Measurements from ENCODE around the gene TEDC1.

DNA sequence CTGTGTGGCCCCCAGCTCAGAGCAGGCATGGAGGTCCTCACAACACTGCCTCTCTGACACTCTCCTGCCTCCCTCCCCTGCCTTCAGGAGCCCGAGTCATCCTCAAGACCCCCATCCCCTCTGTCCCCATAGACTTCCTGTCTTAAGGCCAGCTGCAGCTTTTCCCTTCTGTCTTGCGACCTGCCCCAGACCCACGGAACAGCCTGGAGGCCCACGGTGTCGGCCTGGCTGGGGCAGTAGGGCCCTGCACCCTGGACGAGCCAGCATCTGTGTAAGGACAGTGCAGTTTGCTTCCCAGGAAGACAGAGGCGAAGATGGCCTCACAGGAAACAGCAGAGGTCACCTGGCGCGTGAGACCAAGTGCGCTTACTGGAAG is 9.7 kb downstream of the TEDC1 start:
- TF ChIP-seq, protein P1, sequence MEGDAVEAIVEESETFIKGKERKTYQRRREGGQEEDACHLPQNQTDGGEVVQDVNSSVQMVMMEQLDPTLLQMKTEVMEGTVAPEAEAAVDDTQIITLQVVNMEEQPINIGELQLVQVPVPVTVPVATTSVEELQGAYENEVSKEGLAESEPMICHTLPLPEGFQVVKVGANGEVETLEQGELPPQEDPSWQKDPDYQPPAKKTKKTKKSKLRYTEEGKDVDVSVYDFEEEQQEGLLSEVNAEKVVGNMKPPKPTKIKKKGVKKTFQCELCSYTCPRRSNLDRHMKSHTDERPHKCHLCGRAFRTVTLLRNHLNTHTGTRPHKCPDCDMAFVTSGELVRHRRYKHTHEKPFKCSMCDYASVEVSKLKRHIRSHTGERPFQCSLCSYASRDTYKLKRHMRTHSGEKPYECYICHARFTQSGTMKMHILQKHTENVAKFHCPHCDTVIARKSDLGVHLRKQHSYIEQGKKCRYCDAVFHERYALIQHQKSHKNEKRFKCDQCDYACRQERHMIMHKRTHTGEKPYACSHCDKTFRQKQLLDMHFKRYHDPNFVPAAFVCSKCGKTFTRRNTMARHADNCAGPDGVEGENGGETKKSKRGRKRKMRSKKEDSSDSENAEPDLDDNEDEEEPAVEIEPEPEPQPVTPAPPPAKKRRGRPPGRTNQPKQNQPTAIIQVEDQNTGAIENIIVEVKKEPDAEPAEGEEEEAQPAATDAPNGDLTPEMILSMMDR (conservative IDR thresholded peaks at IDR 0.05; ENCODE audit: low read depth, low read length), result no peak
- no peak for TF ChIP-seq EZH2 (IDR thresholded peaks at IDR 0.05; ENCODE audit: borderline replicate concordance, low read depth, low read length, poor library complexity, severe bottlenecking)
